GM23248 (cell line): Measurements from ENCODE around the gene KCNQ5.
"Not testable (repeated sequence)": the region's sequence is repeated elsewhere in the genome, so short reads cannot be mapped to it uniquely, and the experiment has no call there.

Source experiments
- EZH2 ChIP-seq: fragments of 200-600 bp; sonication (generic); IDR thresholded peaks from 2 replicates; pipeline ENCODE4 v1.6.1; 2018; ENCODE audit warnings: antibody characterized with exemption, mild to moderate bottlenecking; ENCODE audit not compliant: insufficient read depth, poor library complexity, severe bottlenecking
- EZH2phosphoT487 ChIP-seq: fragments of 200-600 bp; sonication (generic); IDR thresholded peaks from 2 replicates; pipeline ENCODE4 v1.6.1; 2018; ENCODE audit warnings: antibody characterized with exemption, moderate library complexity, mild to moderate bottlenecking, low read depth; ENCODE audit not compliant: insufficient read depth

- not testable (repeated sequence) for TF ChIP-seq EZH2phosphoT487, EZH2
These were observed 571.4 kb downstream of the KCNQ5 start for GRCh38 chr6:73193302-73193701.
